ENCODE results near the gene LCN6. TPM values are rescaled to one million over a fixed set of nuclear protein-coding genes. Genes with fewer than 3 reads are reported as not detected.

Gene LCN6
- total RNA-seq, 2 donors from 2014 or later, result 7.8 to 16.2 TPM

DNA sequence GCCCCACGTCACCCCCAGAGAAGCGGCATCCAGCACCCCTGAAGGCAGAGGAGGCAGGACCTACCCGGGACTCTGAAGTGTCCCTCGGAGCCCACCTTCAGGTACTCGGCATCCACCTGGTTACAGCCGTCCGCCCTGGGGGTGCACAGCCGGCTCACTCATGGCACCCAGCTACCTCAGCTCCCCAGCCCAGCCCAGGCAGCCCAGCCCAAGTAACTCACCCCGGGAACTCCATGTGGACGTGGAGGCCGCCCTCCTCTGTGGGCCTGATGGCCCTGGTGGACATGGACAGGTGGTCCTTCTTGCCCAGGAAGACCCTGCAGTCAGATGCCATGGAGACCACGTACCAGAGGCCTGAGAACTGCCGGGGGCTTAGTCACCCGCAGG is 15.3 kb upstream of the LCN6 start:
- Histone ChIP-seq H3K4me3 (no peak overlapping the region), H3K4me1 (replicated peaks) (no peaks in the 10 kb centered on the region), H3K27me3 (replicated peaks; ENCODE audit: insufficient read depth) (no peaks in the 10 kb centered on the region), H3K9me3 (no peaks in the 10 kb centered on the region), H3K27ac (no peak overlapping the region), H3K36me3 (no peaks in the 10 kb centered on the region)
- intact Hi-C loops (cut with DNase I), result no loop called here
- no peak for TF ChIP-seq POLR2A (IDR thresholded peaks at IDR 0.05)
- no peak for TF ChIP-seq POLR2AphosphoS5 (IDR thresholded peaks at IDR 0.05)
- no peak for TF ChIP-seq CTCF (IDR thresholded peaks at IDR 0.05)
- WGBS, result 72% methylated on average over 14 of the region's 14 CpGs
- DNase-seq (ENCODE audit: low spot score), result no peak

DNA sequence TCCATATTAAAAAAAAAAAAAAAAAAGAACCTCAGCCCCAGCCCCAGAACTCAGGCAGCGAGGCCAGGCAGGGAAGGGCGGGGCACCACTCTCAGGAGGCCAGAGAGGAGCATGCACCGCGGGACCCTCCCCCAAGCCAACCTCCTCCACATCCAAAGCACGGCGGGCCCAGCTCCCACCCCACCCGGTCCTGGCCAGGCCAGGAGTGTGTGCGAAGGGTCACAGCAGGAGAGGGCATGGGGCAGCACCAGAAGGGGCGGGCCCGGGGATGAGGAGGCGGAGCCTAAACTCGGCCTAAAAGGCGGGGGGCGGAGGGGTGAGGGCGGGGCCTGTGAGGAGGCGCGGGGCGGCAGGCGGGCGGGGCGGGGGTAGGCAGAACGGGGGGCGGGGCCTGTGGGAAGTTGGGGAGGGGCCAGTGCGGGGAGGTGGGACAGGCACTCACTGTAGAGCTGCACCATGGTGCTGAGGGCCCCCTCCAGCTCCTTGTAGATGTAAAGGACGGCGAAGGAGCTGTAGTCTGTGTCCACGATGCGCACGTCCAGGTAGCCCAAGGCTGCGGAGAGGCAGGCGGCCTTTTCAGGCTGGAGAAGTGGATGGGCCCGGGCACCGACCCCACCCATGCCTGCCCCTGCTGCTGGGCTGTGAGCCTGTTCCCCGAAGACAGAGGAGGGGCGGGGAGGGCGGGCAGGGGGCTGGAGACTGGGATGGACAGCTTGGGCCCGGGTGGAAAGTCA is 14.8 kb upstream of the LCN6 start:
- intact Hi-C loops (cut with DNase I), result no loop called here
- no peak for DNase-seq (ENCODE audit: low spot score)
- H3K4me3 ChIP-seq, result no peak overlapping the region
- 18% methylated on average over 34 of the region's 37 CpGs for WGBS
- no peaks in the 10 kb centered on the region for H3K4me1 ChIP-seq (replicated peaks)
- H3K27me3 ChIP-seq (replicated peaks; ENCODE audit: insufficient read depth), result no peaks in the 10 kb centered on the region
- TF ChIP-seq CTCF (IDR thresholded peaks at IDR 0.05) (no peak), POLR2AphosphoS5 (IDR thresholded peaks at IDR 0.05) (no peak), POLR2A (IDR thresholded peaks at IDR 0.05) (no peak)
- H3K36me3 ChIP-seq, result no peaks in the 10 kb centered on the region
- H3K9me3 ChIP-seq, result no peaks in the 10 kb centered on the region
- no peak overlapping the region for H3K27ac ChIP-seq

DNA sequence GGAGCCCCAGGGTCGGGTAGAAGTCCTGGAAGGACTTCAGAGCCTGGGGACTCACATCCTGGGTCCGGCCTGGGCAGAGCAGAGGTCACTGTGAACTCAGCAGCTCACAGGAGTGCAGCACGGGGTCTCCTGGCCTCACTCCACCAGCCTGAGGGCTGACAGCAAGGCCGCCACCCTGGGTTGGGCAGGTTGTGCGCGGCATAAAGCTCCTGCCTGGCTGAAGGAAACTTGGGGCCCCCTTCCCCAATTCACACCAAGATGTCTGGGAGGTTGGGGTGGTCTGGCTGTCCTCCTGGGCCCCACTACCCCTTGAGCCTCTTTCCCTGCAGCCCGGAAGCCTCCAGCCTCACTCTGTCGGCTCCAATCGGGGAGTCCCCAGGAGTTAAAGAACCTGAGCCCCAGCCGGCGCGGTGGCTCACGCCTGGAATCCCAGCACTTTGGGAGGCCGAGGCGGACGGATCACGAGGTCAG is 13.9 kb upstream of the LCN6 start:
- no peaks in the 10 kb centered on the region for H3K27me3 ChIP-seq (replicated peaks; ENCODE audit: insufficient read depth)
- 82% methylated on average over 17 of the region's 17 CpGs for WGBS
- no peak overlapping the region for H3K27ac ChIP-seq
- no peaks in the 10 kb centered on the region for H3K9me3 ChIP-seq
- TF ChIP-seq CTCF (IDR thresholded peaks at IDR 0.05) (no peak), POLR2AphosphoS5 (IDR thresholded peaks at IDR 0.05) (no peak), POLR2A (IDR thresholded peaks at IDR 0.05) (no peak)
- no peak for DNase-seq (ENCODE audit: low spot score)
- H3K36me3 ChIP-seq, result no peaks in the 10 kb centered on the region
- no peaks in the 10 kb centered on the region for H3K4me1 ChIP-seq (replicated peaks)
- intact Hi-C loops (cut with DNase I), result no loop called here
- H3K4me3 ChIP-seq, result no peak overlapping the region

DNA sequence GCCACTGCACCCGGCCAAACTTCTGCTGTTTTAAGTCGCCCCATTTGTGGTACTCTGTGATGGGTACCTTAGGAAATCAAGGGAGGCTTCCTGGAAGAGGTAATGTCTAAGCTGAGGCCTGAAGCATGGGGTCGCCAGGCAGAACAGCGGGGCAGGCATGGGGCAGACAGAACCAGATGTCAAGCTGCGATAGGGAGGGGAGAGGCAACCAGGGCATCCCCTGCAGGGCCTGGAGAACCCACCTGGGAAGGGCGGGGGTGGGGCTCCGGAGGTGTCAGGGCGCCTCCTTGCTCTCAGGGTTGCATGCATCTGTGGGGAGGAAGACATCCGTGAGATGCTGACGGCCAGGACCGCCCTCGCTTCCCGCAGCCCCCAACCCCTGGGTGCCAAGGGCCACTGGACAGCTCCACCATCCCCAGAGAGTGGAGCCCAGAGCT is 13.2 kb upstream of the LCN6 start:
- intact Hi-C loops (cut with DNase I), result no loop called here
- 86% methylated on average over 12 of the region's 13 CpGs for WGBS
- TF ChIP-seq POLR2A (IDR thresholded peaks at IDR 0.05), result no peak
- no peak for TF ChIP-seq CTCF (IDR thresholded peaks at IDR 0.05)
- TF ChIP-seq POLR2AphosphoS5 (IDR thresholded peaks at IDR 0.05), result no peak
- Histone ChIP-seq H3K27me3 (replicated peaks; ENCODE audit: insufficient read depth) (no peaks in the 10 kb centered on the region), H3K27ac (no peak overlapping the region), H3K4me1 (replicated peaks) (no peaks in the 10 kb centered on the region), H3K4me3 (no peak overlapping the region), H3K36me3 (no peaks in the 10 kb centered on the region), H3K9me3 (no peaks in the 10 kb centered on the region)
- no peak for DNase-seq (ENCODE audit: low spot score)

All from prostate gland (tissue), 2 donors.